A549 treated with ZK216348 at 1 μM for 4 hours (cell line): Measurements from ENCODE around the gene LCORL. TPM values are rescaled to one million over a fixed set of nuclear protein-coding genes. Genes with fewer than 3 reads are reported as not detected.

Experiments used
- total RNA-seq: library from RNA; stranded (reverse); fragments of 200-300 nt; extraction: Qiagen RNA extraction; gene quantifications from 5 replicates; pipeline ENCODE4 v1.2.3, GENCODE V29; 2022; ENCODE audit warnings: low read depth

The LCORL gene
- total RNA-seq, result 2.8 to 7.5 TPM (median 5.5 TPM) in 5 replicates

GRCh38 chr4:18021720-18022571 is at the start of gene LCORL:
LCORL (minus strand) TSS chr4:18021755; CDS start chr4:18021751, 4 bp downstream.

GRCh38 chr4:17810260-17811077 is 211.1 kb downstream of the LCORL start, which contains the start of the genes DCAF16 and NCAPG:
DCAF16 (minus strand) TSS chr4:17810757; CDS start chr4:17804141, 6,616 bp downstream.
NCAPG (plus strand) TSS chr4:17810979; CDS start chr4:17811078, 99 bp downstream.

Other genes starting within 250 kb of the LCORL start
- gene FAM184B, start 240.1 kb downstream of the LCORL start, total RNA-seq, result 0.02 to 0.07 TPM (median 0.04 TPM) in 5 replicates
- gene DCAF16, start 211.0 kb downstream of the LCORL start, total RNA-seq, result 4.5 to 7.9 TPM (median 6.0 TPM) in 5 replicates
- gene NCAPG, start 210.8 kb downstream of the LCORL start, total RNA-seq, result 19.4 to 31.0 TPM (median 27.6 TPM) in 5 replicates